PC-9 (cell line): ENCODE measurements around the gene TSR3. TPM values are rescaled to one million over a fixed set of nuclear protein-coding genes. Genes with fewer than 3 reads are reported as not detected.

Experiments used
- BruUV-seq: library from RNA; stranded (reverse); fragments of 400-500 nt; replicated peaks from 2 replicates; lab custom pipeline; 2021; lab: Mats Ljungman, UMichigan
- CTCF ChIA-PET: fragments of 300-600 bp; sonication (Branson Sonifier 250); formaldehyde crosslinking; loops from one replicate; lab custom pipeline; 2022; ENCODE audit warnings: antibody characterized with exemption; lab: Charles Lee
- POLR2A ChIA-PET: fragments of 300-600 bp; sonication (Branson Sonifier 250); formaldehyde crosslinking; loops from one replicate; lab custom pipeline; 2022; ENCODE audit warnings: antibody characterized with exemption; ENCODE audit not compliant: unreplicated experiment; lab: Charles Lee
- DNase-seq, 2 experiments: peaks; one replicate each; pipeline versions ENCODE4 v3.0.0 to v3.0.0-alpha.2; 2015 to 2022; ENCODE audit warnings: mixed read lengths in 1 of 2
- H2AFZ ChIP-seq: fragments of 200-600 bp; sonication (generic); 2 replicates; pipeline ENCODE4 v1.8.1; 2017; ENCODE audit warnings: antibody characterized with exemption
- H3F3A ChIP-seq: fragments of 200-600 bp; sonication (generic); 2 replicates; pipeline ENCODE4 v1.8.1; 2017; ENCODE audit warnings: antibody characterized with exemption, mild to moderate bottlenecking, low read depth; ENCODE audit not compliant: insufficient read depth
- H3K27ac ChIP-seq: fragments of 200-600 bp; sonication (generic); 2 replicates; pipeline ENCODE4 v1.6.1; 2016; ENCODE audit warnings: mixed run types
- H3K27me3 ChIP-seq: fragments of 200-600 bp; sonication (generic); 2 replicates; pipeline ENCODE4 v1.6.1; 2016; ENCODE audit warnings: low read depth, mixed run types; ENCODE audit not compliant: insufficient read depth
- H3K36me3 ChIP-seq: fragments of 200-600 bp; sonication (generic); 2 replicates; pipeline ENCODE4 v1.6.1; 2016; ENCODE audit warnings: low read depth, mixed run types
- H3K4me1 ChIP-seq: fragments of 200-600 bp; sonication (generic); replicated peaks from 2 replicates; pipeline ENCODE4 v1.6.1; 2016; ENCODE audit warnings: mixed run types; ENCODE audit not compliant: insufficient read depth
- H3K4me2 ChIP-seq: fragments of 200-600 bp; sonication (generic); 2 replicates; pipeline ENCODE4 v1.6.1; 2017; ENCODE audit warnings: mixed run types
- H3K4me3 ChIP-seq: fragments of 200-600 bp; sonication (generic); 2 replicates; pipeline ENCODE4 v1.6.1; 2016; ENCODE audit warnings: mixed run types
- H3K79me2 ChIP-seq: fragments of 200-600 bp; sonication (generic); 2 replicates; pipeline ENCODE4 v1.6.1; 2017; ENCODE audit warnings: low read depth, mixed run types
- H3K9me2 ChIP-seq: fragments of 200-600 bp; sonication (generic); 2 replicates; pipeline ENCODE4 v1.8.1; 2017; ENCODE audit warnings: mild to moderate bottlenecking; ENCODE audit not compliant: insufficient read depth
- H3K9me3 ChIP-seq: fragments of 200-600 bp; sonication (generic); 2 replicates; pipeline ENCODE4 v1.8.1; 2016; ENCODE audit warnings: low read depth; ENCODE audit not compliant: insufficient read depth
- H4K20me1 ChIP-seq: fragments of 200-600 bp; sonication (generic); 2 replicates; pipeline ENCODE4 v1.8.1; 2017; ENCODE audit not compliant: insufficient read depth
- CTCF ChIP-seq: fragments of 200-600 bp; sonication (generic); conservative IDR thresholded peaks from 2 replicates; pipeline ENCODE4 v1.6.1; 2017; ENCODE audit warnings: mixed run types, antibody characterized with exemption, mild to moderate bottlenecking, moderate library complexity
- EZH2 ChIP-seq: fragments of 200-600 bp; sonication (generic); IDR thresholded peaks from 2 replicates; pipeline ENCODE4 v1.8.0; 2017; ENCODE audit warnings: antibody characterized with exemption, low read depth
- intact Hi-C: fragments of 100-400 bp; cut with micrococcal nuclease; formaldehyde crosslinking; loops from one replicate; pipeline ENCODE4 v1.10.0; 2022; ENCODE audit not compliant: unreplicated experiment
- total RNA-seq: library from RNA; stranded (reverse); gene quantifications from 2 replicates; pipeline ENCODE4 v1.2.3, GENCODE V29; 2021

The TSR3 gene
- total RNA-seq, 1 experiment from 2014 or later: 69.5 TPM

GRCh38 chr16:1392826-1393225, 41.1 kb upstream of the TSR3 start:
- TF ChIP-seq EZH2 (no peak), CTCF (no peak)
- Histone ChIP-seq H4K20me1 (no peaks in the 10 kb centered on the region), H3K27me3 (no peaks in the 10 kb centered on the region), H2AFZ (no peak overlapping the region), H3K9me3 (no peaks in the 10 kb centered on the region), H3K4me3 (no peak overlapping the region), H3K36me3 (no peaks in the 10 kb centered on the region), H3K4me2 (no peak overlapping the region), H3F3A (no peaks in the 10 kb centered on the region), H3K4me1 (no peaks in the 10 kb centered on the region), H3K79me2 (no peaks in the 10 kb centered on the region), H3K27ac (no peak overlapping the region), H3K9me2 (no peaks in the 10 kb centered on the region)
- BruUV-seq: no TSS peak
- no peak for DNase-seq
- CTCF ChIA-PET: no interaction called here
- POLR2A ChIA-PET: interaction anchor here (0.6 to 0.7 kb wide), 2 partner anchors 219 to 285 kb away, joined by 3 read pairs; no protein-coding TSS in a partner anchor
- intact Hi-C loops: no loop called here

GRCh38 chr16:1390239-1390779, 38.6 kb upstream of the TSR3 start:
- ChIA-PET CTCF (no interaction called here), POLR2A (interaction anchor here (0.7 to 1.0 kb wide), 2 partner anchors 9 to 86 kb away, joined by 3 to 4 read pairs; no protein-coding TSS in a partner anchor)
- no peak for DNase-seq
- TF ChIP-seq EZH2: no peak
- TF ChIP-seq CTCF: no peak
- Histone ChIP-seq H3F3A (no peaks in the 10 kb centered on the region), H3K4me2 (no peak overlapping the region), H3K4me1 (no peaks in the 10 kb centered on the region), H2AFZ (no peak overlapping the region), H3K9me2 (no peaks in the 10 kb centered on the region), H4K20me1 (no peaks in the 10 kb centered on the region), H3K9me3 (no peaks in the 10 kb centered on the region), H3K4me3 (no peak overlapping the region), H3K79me2 (no peaks in the 10 kb centered on the region), H3K36me3 (no peaks in the 10 kb centered on the region), H3K27ac (no peak overlapping the region), H3K27me3 (no peaks in the 10 kb centered on the region)
- intact Hi-C loops: no loop called here
- no TSS peak for BruUV-seq

- CTCF ChIA-PET: no interaction called here
- Histone ChIP-seq H3K9me3 (no peaks in the 10 kb centered on the region), H3F3A (no peaks in the 10 kb centered on the region), H3K4me1 (no peaks in the 10 kb centered on the region), H3K4me3 (no peak overlapping the region), H3K27ac (no peak overlapping the region), H2AFZ (no peak overlapping the region), H3K9me2 (no peaks in the 10 kb centered on the region), H3K27me3 (no peaks in the 10 kb centered on the region), H4K20me1 (no peaks in the 10 kb centered on the region), H3K36me3 (no peaks in the 10 kb centered on the region), H3K4me2 (no peak overlapping the region), H3K79me2 (no peaks in the 10 kb centered on the region)
- POLR2A ChIA-PET: interaction anchor here (1.0 kb wide), 1 partner anchor 9 kb away, joined by 4 read pairs; no protein-coding TSS in a partner anchor
- DNase-seq: no peak
- no peak for TF ChIP-seq CTCF
- no peak for TF ChIP-seq EZH2
- intact Hi-C loops: no loop called here
- no TSS peak for BruUV-seq
Measured at GRCh38 chr16:1389762-1390161, 38.1 kb upstream of the TSR3 start.
